GM23248 (cell line): ENCODE measurements around the gene WNT1. TPM values are rescaled to one million over a fixed set of nuclear protein-coding genes. Genes with fewer than 3 reads are reported as not detected.

Experiments used
- DNase-seq: peaks from one replicate; pipeline ENCODE4 v3.0.0-alpha.2; 2015
- H2AFZ ChIP-seq: fragments of 200-600 bp; sonication (generic); 2 replicates; pipeline ENCODE4 v1.6.1; 2016; ENCODE audit warnings: antibody characterized with exemption
- H3F3A ChIP-seq: fragments of 200-600 bp; sonication (generic); 2 replicates; pipeline ENCODE4 v1.6.1; 2016; ENCODE audit warnings: mild to moderate bottlenecking, antibody characterized with exemption, mixed run types; ENCODE audit not compliant: insufficient read depth
- H3K27ac ChIP-seq: fragments of 200-600 bp; sonication (generic); 2 replicates; pipeline ENCODE4 v1.5.1; 2016; ENCODE audit warnings: mild to moderate bottlenecking
- H3K27me3 ChIP-seq: fragments of 200-600 bp; sonication (generic); replicated peaks from 2 replicates; pipeline ENCODE4 v1.6.1; 2016; ENCODE audit warnings: mild to moderate bottlenecking; ENCODE audit not compliant: insufficient read depth
- H3K36me3 ChIP-seq: fragments of 200-600 bp; sonication (generic); 2 replicates; pipeline ENCODE4 v1.6.1; 2016; ENCODE audit warnings: low read depth, mild to moderate bottlenecking
- H3K4me1 ChIP-seq: fragments of 200-600 bp; sonication (generic); 2 replicates; pipeline ENCODE4 v1.6.1; 2016; ENCODE audit warnings: mild to moderate bottlenecking; ENCODE audit not compliant: insufficient read depth
- H3K4me2 ChIP-seq: fragments of 200-600 bp; sonication (generic); one replicate; pipeline ENCODE4 v1.6.1; 2016; ENCODE audit warnings: mild to moderate bottlenecking; ENCODE audit not compliant: unreplicated experiment
- H3K4me3 ChIP-seq: fragments of 200-600 bp; sonication (generic); 2 replicates; pipeline ENCODE4 v1.5.1; 2016; ENCODE audit warnings: mild to moderate bottlenecking
- H3K79me2 ChIP-seq: fragments of 200-600 bp; sonication (generic); 2 replicates; pipeline ENCODE4 v1.6.1; 2016; ENCODE audit warnings: mild to moderate bottlenecking; ENCODE audit not compliant: insufficient read depth
- H3K9ac ChIP-seq: fragments of 200-600 bp; sonication (generic); 2 replicates; pipeline ENCODE4 v1.6.1; 2016; ENCODE audit warnings: mild to moderate bottlenecking
- H3K9me2 ChIP-seq: fragments of 200-600 bp; sonication (generic); 2 replicates; pipeline ENCODE4 v1.6.1; 2016; ENCODE audit warnings: mixed run types, mild to moderate bottlenecking, moderate library complexity; ENCODE audit not compliant: insufficient read depth
- H3K9me3 ChIP-seq: fragments of 200-600 bp; sonication (generic); one replicate; pipeline ENCODE4 v1.6.1; 2017; ENCODE audit warnings: low read depth
- H4K20me1 ChIP-seq: fragments of 200-600 bp; sonication (generic); 2 replicates; pipeline ENCODE4 v1.6.0; 2016; ENCODE audit not compliant: insufficient read depth
- EZH2 ChIP-seq: fragments of 200-600 bp; sonication (generic); IDR thresholded peaks from 2 replicates; pipeline ENCODE4 v1.6.1; 2018; ENCODE audit warnings: antibody characterized with exemption, mild to moderate bottlenecking; ENCODE audit not compliant: insufficient read depth, poor library complexity, severe bottlenecking
- EZH2phosphoT487 ChIP-seq: fragments of 200-600 bp; sonication (generic); IDR thresholded peaks from 2 replicates; pipeline ENCODE4 v1.6.1; 2018; ENCODE audit warnings: antibody characterized with exemption, moderate library complexity, mild to moderate bottlenecking, low read depth; ENCODE audit not compliant: insufficient read depth
- WGBS, 2 experiments: methylation state at CpG; one replicate each; pipeline ENCODE4 v1.1.6; 2015 to 2017; ENCODE audit warnings: low lambda C conversion rate in 2 of 2, low coverage in 1 of 2; ENCODE audit errors: missing lambda C conversion rate in 2 of 2; 5-methylcytosine and 5-hydroxymethylcytosine counted together
- in situ Hi-C: fragments of 300-500 bp; cut with MboI; formaldehyde crosslinking; loops from 2 replicates; pipeline ENCODE4 v1.15.0; 2020
- polyA plus RNA-seq: library from polyadenylated mRNA; unstranded; fragments of >200 nt; fragmentation: Nextera tagmentation; extraction: Ambion mirVana; gene quantifications from 2 replicates; pipeline ENCODE4 v1.2.1, GENCODE V29; 2016
- total RNA-seq: library from RNA; depleted of rRNA; stranded (reverse); fragments of >200 nt; shearing (Covaris generic); gene quantifications from 2 replicates; pipeline ENCODE4 v1.2.3, GENCODE V29; 2014

The WNT1 gene
- total and polyA plus RNA-seq, 2 experiments from 2014 or later = not detected

- Histone ChIP-seq H3K27ac (no peak overlapping the region), H3K9me2 (no peaks in the 10 kb centered on the region), H3K79me2 (peaks cover 27% of the 10 kb centered on the region), H3K9me3 (no peaks in the 10 kb centered on the region), H3K27me3 (no peaks in the 10 kb centered on the region), H3K4me1 (no peaks in the 10 kb centered on the region), H4K20me1 (no peaks in the 10 kb centered on the region), H3F3A (peaks cover 17% of the 10 kb centered on the region), H3K4me3 (no peak overlapping the region), H3K4me2 (no peak overlapping the region), H3K36me3 (peaks cover 20% of the 10 kb centered on the region), H3K9ac (no peak overlapping the region), H2AFZ (no peak overlapping the region)
- in situ Hi-C loops = no loop called here
- 80% methylated on average over 9 of the region's 9 CpGs for WGBS, 2 experiments
- DNase-seq = no peak
- no peak for TF ChIP-seq EZH2
- TF ChIP-seq EZH2phosphoT487 = no peak
These were observed 44.3 kb upstream of the WNT1 start for GRCh38 chr12:48933664-48934311.

- in situ Hi-C loops = no loop called here
- Histone ChIP-seq H3K4me3 (no peak overlapping the region), H3K79me2 (peaks cover 32% of the 10 kb centered on the region), H3K4me1 (no peaks in the 10 kb centered on the region), H3K27me3 (no peaks in the 10 kb centered on the region), H3K9me3 (no peaks in the 10 kb centered on the region), H4K20me1 (no peaks in the 10 kb centered on the region), H3K4me2 (no peak overlapping the region), H3K9me2 (no peaks in the 10 kb centered on the region), H3K9ac (no peak overlapping the region), H2AFZ (no peak overlapping the region), H3K27ac (no peak overlapping the region), H3F3A (peaks cover 17% of the 10 kb centered on the region), H3K36me3 (peaks cover 24% of the 10 kb centered on the region)
- DNase-seq = no peak
- TF ChIP-seq EZH2 (no peak), EZH2phosphoT487 (no peak)
- 93 to 100% methylated on average over 1 of the region's 1 CpG for WGBS, 2 experiments
These were observed 43.8 kb upstream of the WNT1 start for GRCh38 chr12:48934312-48934706.

GRCh38 chr12:48936379-48936979, 41.6 kb upstream of the WNT1 start:
- Histone ChIP-seq H3K4me2 (no peak overlapping the region), H3K27ac (no peak overlapping the region), H3K27me3 (no peaks in the 10 kb centered on the region), H3K4me3 (no peak overlapping the region), H4K20me1 (no peaks in the 10 kb centered on the region; the same call in 1 of the 2 replicates), H3K9ac (no peak overlapping the region), H3K79me2 (peaks cover 54% of the 10 kb centered on the region), H2AFZ (no peak overlapping the region), H3K9me3 (no peaks in the 10 kb centered on the region), H3K9me2 (no peaks in the 10 kb centered on the region), H3F3A (peaks cover 19% of the 10 kb centered on the region), H3K36me3 (peaks cover 21% of the 10 kb centered on the region; the same call in 1 of the 2 replicates), H3K4me1 (no peaks in the 10 kb centered on the region)
- in situ Hi-C loops = no loop called here
- TF ChIP-seq EZH2 (no peak), EZH2phosphoT487 (no peak)
- peak; percentile 79 for DNase-seq

GRCh38 chr12:48937170-48937569, 41.0 kb upstream of the WNT1 start:
- 77 to 86% methylated on average over 6 of the region's 6 CpGs for WGBS, 2 experiments
- Histone ChIP-seq H3K27me3 (no peaks in the 10 kb centered on the region), H3K9me3 (no peaks in the 10 kb centered on the region), H3K4me3 (no peak overlapping the region), H3K79me2 (peaks cover 60% of the 10 kb centered on the region), H3K4me2 (no peak overlapping the region), H3K36me3 (peaks cover 21% of the 10 kb centered on the region; the same call in 1 of the 2 replicates), H3K9me2 (no peaks in the 10 kb centered on the region), H3F3A (peaks cover 19% of the 10 kb centered on the region), H3K27ac (no peak overlapping the region), H4K20me1 (no peaks in the 10 kb centered on the region; the same call in 1 of the 2 replicates), H3K4me1 (no peaks in the 10 kb centered on the region), H2AFZ (no peak overlapping the region), H3K9ac (no peak overlapping the region)
- no peak for TF ChIP-seq EZH2
- no peak for TF ChIP-seq EZH2phosphoT487
- in situ Hi-C loops = no loop called here
- DNase-seq = peak; percentile 23
